Inflammatory macrophage treated with lipopolysaccharide for 4 hours (primary cell): Measurements from ENCODE around the gene PI4KA.

ENCODE experiments used
- DNase-seq: peaks from one replicate; pipeline ENCODE4 v3.0.0-alpha.2; 2020

Gene PI4KA

GRCh38 chr22:20881869-20882815, 23.5 kb upstream of the PI4KA start:
- DNase-seq, result no peak

DNA sequence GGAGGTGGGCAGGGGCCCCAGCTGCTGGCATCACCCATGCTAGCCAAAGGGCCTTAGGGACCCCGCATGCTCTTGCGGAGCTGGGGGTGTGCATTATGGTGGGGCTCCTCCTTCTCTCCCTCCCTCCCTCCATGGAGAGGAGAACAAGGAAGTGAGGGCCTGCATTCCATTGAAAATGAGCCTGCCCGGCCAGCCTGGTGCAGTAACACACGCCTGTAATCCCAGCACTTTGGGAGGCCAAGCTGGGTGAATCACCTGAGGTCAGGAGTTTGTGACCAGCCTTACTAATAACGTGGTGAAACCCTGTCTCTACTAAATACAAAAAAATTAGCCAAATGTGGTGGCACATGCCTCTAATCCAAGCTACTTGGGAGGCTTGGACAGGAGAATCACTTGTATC, 22.6 kb upstream of the PI4KA start:
- no peak for DNase-seq

DNA sequence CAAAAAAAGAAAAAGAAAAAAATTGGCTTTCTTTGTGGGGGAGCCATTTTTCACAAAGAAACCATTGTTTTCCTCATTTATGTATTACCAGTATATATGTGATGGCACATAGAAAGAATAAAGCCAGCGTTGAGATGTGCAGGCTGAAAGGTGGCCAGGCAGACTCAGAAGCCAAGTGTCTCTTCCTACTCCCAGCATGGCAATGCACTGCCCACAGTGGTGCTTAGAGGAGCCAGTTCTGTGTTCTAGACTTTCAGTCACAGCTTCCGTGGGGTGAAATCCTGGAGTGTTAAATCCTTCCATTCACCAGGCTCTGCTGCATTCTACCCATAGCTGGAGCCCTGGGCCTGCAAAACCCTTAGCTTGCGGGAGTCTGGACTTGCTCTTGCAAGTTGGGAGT, 19.1 kb upstream of the PI4KA start:
- DNase-seq, result no peak

DNA sequence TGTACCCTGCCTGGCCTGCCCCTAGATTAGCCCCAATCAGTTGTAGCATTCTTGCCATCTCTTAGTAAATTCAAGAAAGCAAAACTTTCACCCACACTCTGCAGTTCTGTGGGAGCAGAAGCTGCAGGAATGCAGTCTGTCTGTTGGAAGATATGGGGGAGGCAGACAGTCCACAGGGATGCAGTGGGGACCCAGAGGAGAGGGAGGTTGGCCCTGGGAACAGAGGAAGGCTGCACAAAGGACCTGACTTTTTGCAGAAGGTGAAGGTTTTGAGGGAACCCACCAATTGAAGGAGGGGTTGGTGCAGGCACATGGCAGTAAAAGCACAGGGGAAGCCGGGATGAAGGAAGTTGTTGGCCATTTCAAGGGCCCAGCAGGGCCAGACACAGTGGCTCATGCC, 16.7 kb upstream of the PI4KA start:
- DNase-seq, result no peak

DNA sequence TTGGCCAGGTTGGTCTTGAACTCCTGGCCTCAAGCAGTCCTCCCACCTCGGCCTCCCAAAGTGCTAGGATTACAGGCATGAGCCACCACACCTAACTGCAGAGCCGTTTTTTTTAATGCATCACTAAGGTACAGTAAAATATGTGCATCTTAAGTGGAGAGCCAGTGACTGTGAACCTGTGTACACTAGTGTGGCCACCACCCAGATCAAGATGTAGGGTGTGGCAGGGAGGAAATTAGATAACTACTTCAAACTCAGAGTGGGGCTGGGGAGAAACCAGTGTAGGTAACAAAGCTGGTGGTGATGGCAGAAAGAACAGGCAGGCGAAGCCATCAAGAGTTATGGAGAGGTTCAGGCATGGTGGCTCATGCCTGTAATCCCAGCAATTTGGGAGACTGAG, 14.6 kb upstream of the PI4KA start:
- DNase-seq, result no peak

DNA sequence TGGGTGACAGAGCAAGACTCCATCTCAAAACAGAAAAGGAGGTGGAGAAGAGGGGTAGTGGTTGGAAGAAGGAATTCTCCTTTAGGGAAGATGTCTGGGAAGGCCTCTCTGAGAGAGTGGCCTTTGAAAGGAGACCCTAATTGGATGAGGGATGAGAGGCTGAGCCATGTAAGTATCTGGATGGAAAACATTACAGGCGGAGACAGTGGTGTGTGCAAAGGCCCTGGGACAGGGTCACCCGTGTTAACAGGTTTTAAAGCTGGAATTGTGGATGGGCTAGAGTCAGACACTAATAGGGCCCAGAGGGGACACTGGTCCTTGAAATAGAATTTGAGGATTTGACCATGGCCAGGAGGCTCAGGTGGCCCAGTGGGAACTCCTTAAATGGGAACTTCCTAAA, 10.6 kb upstream of the PI4KA start:
- no peak for DNase-seq

GRCh38 chr22:20868025-20868962, 9.7 kb upstream of the PI4KA start:
- no peak for DNase-seq

- peak; percentile 93 for DNase-seq
Measured at GRCh38 chr22:20867179-20868024, 8.8 kb upstream of the PI4KA start.

DNA sequence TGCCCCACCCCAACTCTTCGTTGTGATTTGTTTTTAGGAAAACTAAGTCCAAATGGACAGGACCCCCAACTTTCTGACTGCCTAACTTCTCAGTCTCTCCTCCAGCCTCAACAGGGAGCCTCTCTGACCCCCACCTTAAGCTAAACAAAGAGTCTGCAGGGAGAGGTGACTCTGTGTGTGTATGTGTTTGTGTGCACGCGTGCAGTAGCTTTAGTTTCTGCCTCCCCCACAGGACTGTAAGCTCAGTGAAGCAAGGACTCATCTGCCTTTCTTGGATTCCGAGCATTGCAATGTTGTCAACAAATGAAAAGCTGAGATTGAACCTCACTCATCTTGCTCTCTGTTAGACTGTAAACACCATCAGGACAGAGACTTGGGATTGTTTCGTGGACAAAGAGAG, 8.1 kb upstream of the PI4KA start:
- peak; percentile 6 for DNase-seq

- no peak for DNase-seq
Measured at GRCh38 chr22:20865875-20866445, 7.3 kb upstream of the PI4KA start.

DNA sequence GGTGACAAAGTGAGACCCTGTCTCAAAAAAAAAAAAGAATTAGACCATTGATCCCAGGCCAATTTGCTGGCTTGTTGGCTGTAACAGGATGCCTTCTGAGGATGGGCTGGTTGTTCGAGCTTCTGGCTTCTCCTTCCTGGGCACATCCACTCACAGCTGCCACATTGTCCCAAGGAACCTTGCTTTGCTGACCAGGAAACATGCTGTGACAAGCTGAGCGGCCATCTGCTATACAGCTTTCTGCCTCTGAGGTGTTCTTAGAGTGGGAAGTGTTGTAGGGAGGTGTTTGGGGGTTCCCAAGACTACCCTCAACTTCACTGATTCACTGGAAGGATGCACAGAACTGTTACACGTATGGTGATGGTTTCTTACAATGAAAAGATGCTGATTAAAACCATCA, 6.7 kb upstream of the PI4KA start:
- DNase-seq, result no peak

- peak; percentile 74 for DNase-seq
Measured at GRCh38 chr22:20864186-20864908, 5.7 kb upstream of the PI4KA start.

GRCh38 chr22:20863366-20863765, 4.8 kb upstream of the PI4KA start:
- DNase-seq, result peak; percentile 55

DNA sequence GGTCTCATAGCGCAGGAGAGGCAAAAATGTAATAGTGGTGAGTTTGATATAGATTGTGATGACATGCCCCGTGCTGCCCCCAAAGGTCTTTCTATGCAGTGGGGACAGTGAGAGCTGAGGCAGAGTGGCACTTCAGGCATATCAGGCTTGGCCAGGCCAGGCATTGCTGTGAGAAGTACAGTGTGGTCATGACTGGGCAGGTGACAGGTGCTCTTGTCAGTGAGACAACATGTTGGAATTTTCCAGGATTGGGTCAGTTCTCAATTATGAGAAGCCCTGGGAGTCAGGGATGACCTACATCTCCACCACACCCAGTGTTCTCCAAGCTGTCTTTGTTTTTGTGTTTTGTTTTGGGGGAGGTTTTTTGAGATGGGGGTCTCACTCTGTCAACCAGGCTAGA, 3.9 kb upstream of the PI4KA start:
- no peak for DNase-seq

GRCh38 chr22:20859615-20860014, 1.0 kb upstream of the PI4KA start:
- no peak for DNase-seq

DNA sequence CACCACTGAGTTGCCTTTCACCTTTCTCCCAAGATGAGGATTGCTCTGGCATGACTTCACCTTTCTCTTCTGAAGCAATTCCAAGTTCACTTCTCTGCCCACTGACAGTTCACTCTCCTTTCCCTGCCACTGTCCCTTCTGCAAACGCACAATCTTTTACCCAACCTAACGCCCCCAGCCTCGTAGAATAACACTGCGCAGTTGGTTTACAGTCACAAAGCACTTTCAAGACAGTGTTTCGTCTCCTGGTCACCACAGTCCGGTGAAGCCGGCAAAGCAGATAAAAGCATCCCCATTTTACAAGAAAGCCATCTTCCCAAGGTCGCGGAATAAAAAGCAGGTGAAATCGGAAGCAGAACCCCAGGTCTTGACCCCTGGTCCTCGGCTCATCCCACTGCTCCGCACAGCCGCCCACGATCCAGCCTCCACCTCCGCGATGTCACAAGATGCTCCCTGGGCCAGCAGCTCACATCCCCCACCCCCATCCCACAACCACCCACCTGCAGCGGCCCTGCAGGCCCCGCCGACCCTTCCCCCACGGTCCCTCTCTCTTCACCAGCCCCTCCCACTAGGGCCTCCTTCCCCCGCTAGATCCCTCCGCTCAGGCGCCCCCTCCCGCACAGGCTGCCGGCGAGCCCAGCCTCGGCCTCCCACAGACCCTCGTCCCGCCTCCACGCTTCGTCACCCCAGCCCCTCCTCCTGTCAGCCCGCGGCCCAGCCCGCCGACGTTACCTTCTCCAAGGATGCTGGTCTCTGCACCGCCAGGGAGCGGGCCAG, 585 bp downstream of the PI4KA start:
- peak; percentile 25 for DNase-seq

DNA sequence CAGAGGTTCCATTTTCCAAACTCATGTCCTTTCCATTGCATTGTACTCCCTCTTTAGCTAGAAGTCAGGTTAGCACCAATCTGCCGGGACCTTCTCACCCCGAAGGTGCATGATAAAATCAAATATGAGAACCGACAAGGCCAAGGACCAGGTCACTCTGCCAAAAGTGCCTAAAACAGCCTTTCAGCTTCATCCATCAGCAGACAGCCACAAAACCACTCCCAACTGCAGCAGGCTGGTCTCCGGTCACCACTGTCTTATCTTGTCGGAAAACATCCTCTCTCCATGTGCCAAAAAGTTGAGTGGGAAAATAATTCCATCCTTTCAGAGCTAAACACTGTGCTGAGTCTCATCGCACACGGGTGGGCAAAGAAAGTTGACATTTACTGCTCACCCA, 1.4 kb downstream of the PI4KA start:
- DNase-seq, result no peak

- no peak for DNase-seq
Measured at GRCh38 chr22:20853236-20853660, 5.4 kb downstream of the PI4KA start.

DNA sequence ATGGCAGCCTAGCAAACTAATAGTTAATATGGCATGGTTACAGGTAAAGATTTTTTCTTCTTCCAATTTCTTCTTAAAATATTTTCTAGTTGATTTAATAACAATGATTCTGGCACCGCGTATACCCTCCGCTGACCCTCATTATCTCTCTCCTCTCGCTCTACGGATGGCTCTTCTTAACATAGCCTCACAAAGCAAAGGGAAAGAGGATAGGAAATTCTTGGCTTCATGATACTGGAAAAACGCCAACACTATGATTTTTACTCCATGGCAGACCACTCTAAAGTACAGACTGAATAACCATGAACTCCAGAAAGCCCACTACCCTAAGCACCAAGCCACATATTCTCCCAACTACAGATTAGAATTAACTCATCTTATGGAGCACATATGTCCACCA, 6.1 kb downstream of the PI4KA start:
- DNase-seq, result no peak

DNA sequence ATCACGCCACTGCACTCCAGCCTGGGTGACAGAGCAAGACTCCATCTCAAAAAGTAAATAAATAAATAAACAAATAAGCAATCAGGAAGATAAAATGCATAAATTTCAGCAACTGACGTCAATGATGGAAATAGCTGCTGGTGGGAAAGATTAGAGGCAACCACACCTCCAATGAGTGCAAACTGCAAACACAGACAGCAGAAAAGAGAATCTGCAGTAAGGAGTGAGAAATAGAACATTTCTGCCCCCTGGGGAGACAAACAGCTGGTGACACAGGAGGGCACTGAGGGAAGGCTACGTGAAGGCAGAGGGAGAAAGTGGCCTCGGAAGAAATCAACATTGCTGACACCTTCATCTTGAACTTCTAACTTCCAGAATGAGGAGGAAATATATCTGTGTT, 6.5 kb downstream of the PI4KA start:
- no peak for DNase-seq

- no peak for DNase-seq
Measured at GRCh38 chr22:20847318-20847822, 11.2 kb downstream of the PI4KA start.
